Activated naive CD4-positive, alpha-beta T cell treated with anti-CD3 and anti-CD28 coated beads for 36 hours (primary cell): ENCODE results near the gene MAPKAPK2. TPM values are rescaled to one million over a fixed set of nuclear protein-coding genes. Genes with fewer than 3 reads are reported as not detected.

Experiments
- CTCF ChIA-PET: fragments of 350-600 bp; sonication (Branson Sonifier 250); formaldehyde crosslinking; loops from one replicate; lab custom pipeline; 2021; ENCODE audit warnings: antibody characterized with exemption; lab: Charles Lee
- DNase-seq: peaks from one replicate; pipeline ENCODE4 v3.0.0-alpha.2; 2020
- H3K27ac Mint-ChIP-seq: one replicate; pipeline ENCODE4 v1.8.0; 2021; ENCODE audit warnings: mild to moderate bottlenecking, mixed read lengths
- H3K27me3 Mint-ChIP-seq: one replicate; pipeline ENCODE4 v1.8.0; 2021; ENCODE audit warnings: low read depth, mixed read lengths
- H3K36me3 Mint-ChIP-seq: one replicate; pipeline ENCODE4 v1.8.0; 2021; ENCODE audit warnings: low read depth, mixed read lengths
- H3K4me1 Mint-ChIP-seq: one replicate; pipeline ENCODE4 v1.8.0; 2021; ENCODE audit warnings: low read depth, mixed read lengths
- H3K4me3 Mint-ChIP-seq: one replicate; pipeline ENCODE4 v1.8.0; 2021; ENCODE audit warnings: mild to moderate bottlenecking, moderate library complexity, mixed read lengths
- H3K9me3 Mint-ChIP-seq: one replicate; pipeline ENCODE4 v1.8.0; 2021; ENCODE audit warnings: mixed read lengths
- intact Hi-C: fragments of 100-400 bp; cut with micrococcal nuclease; formaldehyde crosslinking; loops from one replicate; pipeline ENCODE4 v1.15.1; 2023
- total RNA-seq, 2 experiments: library from RNA; stranded (reverse); gene quantifications; one replicate each; pipeline ENCODE4 v1.2.3, GENCODE V29; 2021

The MAPKAPK2 gene
- total RNA-seq, 2 experiments from 2014 or later, result 83.4 to 85.3 TPM

- CTCF ChIA-PET, result interaction anchor here (0.6 to 1.6 kb wide), 3 partner anchors 33 to 111 kb away, joined by 3 to 6 read pairs (median 3); no protein-coding TSS in a partner anchor
- Mint-ChIP-seq H3K27me3 (no peaks in the 10 kb centered on the region), H3K4me3 (no peak overlapping the region), H3K9me3 (no peaks in the 10 kb centered on the region), H3K4me1 (peaks cover 55% of the 10 kb centered on the region), H3K27ac (no peak overlapping the region), H3K36me3 (peaks cover 20% of the 10 kb centered on the region)
- DNase-seq, result no peak
- intact Hi-C loops, result no loop called here
Measured at GRCh38 chr1:206698011-206698410, 13.3 kb downstream of the MAPKAPK2 start.

GRCh38 chr1:206699000-206699586, 14.4 kb downstream of the MAPKAPK2 start:
- H3K27ac Mint-ChIP-seq, result no peak overlapping the region
- H3K36me3 Mint-ChIP-seq, result peaks cover 20% of the 10 kb centered on the region
- CTCF ChIA-PET, result interaction anchor here (1.6 kb wide), 1 partner anchor 110 kb away, joined by 6 read pairs; no protein-coding TSS in a partner anchor
- H3K4me3 Mint-ChIP-seq, result no peak overlapping the region
- no peak for DNase-seq
- no peaks in the 10 kb centered on the region for H3K9me3 Mint-ChIP-seq
- H3K27me3 Mint-ChIP-seq, result no peaks in the 10 kb centered on the region
- intact Hi-C loops, result no loop called here
- H3K4me1 Mint-ChIP-seq, result peaks cover 64% of the 10 kb centered on the region

GRCh38 chr1:206699626-206700025, 14.9 kb downstream of the MAPKAPK2 start:
- peaks cover 20% of the 10 kb centered on the region for H3K36me3 Mint-ChIP-seq
- DNase-seq, result no peak
- peaks cover 70% of the 10 kb centered on the region for H3K4me1 Mint-ChIP-seq
- no peak overlapping the region for H3K4me3 Mint-ChIP-seq
- no peak overlapping the region for H3K27ac Mint-ChIP-seq
- H3K9me3 Mint-ChIP-seq, result no peaks in the 10 kb centered on the region
- intact Hi-C loops, result loop anchor here (5.0 kb wide), 1 partner anchor 142 kb away; no protein-coding TSS in a partner anchor
- CTCF ChIA-PET, result interaction anchor here (0.6 to 2.0 kb wide), 2 partner anchors 22 to 27 kb away, joined by 3 to 5 read pairs; no protein-coding TSS in a partner anchor
- no peaks in the 10 kb centered on the region for H3K27me3 Mint-ChIP-seq

- Mint-ChIP-seq H3K4me3 (no peak overlapping the region), H3K4me1 (peaks cover 76% of the 10 kb centered on the region), H3K9me3 (no peaks in the 10 kb centered on the region), H3K27ac (no peak overlapping the region), H3K36me3 (peaks cover 18% of the 10 kb centered on the region), H3K27me3 (no peaks in the 10 kb centered on the region)
- CTCF ChIA-PET, result interaction anchor here (0.6 to 2.0 kb wide), 4 partner anchors 9 to 26 kb away, joined by 3 to 5 read pairs (median 3); no protein-coding TSS in a partner anchor
- intact Hi-C loops, result loop anchor here (5.0 kb wide), 1 partner anchor 143 kb away; no protein-coding TSS in a partner anchor
- no peak for DNase-seq
Measured at GRCh38 chr1:206700445-206701036, 15.8 kb downstream of the MAPKAPK2 start.

GRCh38 chr1:206702260-206702659, 17.6 kb downstream of the MAPKAPK2 start:
- Mint-ChIP-seq H3K27ac (no peak overlapping the region), H3K27me3 (no peaks in the 10 kb centered on the region), H3K4me3 (no peak overlapping the region), H3K9me3 (no peaks in the 10 kb centered on the region), H3K4me1 (peaks cover 81% of the 10 kb centered on the region), H3K36me3 (peaks cover 11% of the 10 kb centered on the region)
- intact Hi-C loops, result loop anchor here (2.0 to 5.0 kb wide), 4 partner anchors 15 to 145 kb away; no protein-coding TSS in a partner anchor
- CTCF ChIA-PET, result interaction anchor here (0.5 to 3.2 kb wide), 3 partner anchors 12 to 90 kb away, joined by 3 to 15 read pairs (median 4); no protein-coding TSS in a partner anchor
- DNase-seq, result no peak

GRCh38 chr1:206702803-206703202, 18.1 kb downstream of the MAPKAPK2 start:
- no peaks in the 10 kb centered on the region for H3K27me3 Mint-ChIP-seq
- peaks cover 81% of the 10 kb centered on the region for H3K4me1 Mint-ChIP-seq
- H3K27ac Mint-ChIP-seq, result no peak overlapping the region
- CTCF ChIA-PET, result interaction anchor here (0.5 to 4.7 kb wide), 6 partner anchors 10 to 90 kb away, joined by 3 to 23 read pairs (median 4); no protein-coding TSS in a partner anchor
- H3K9me3 Mint-ChIP-seq, result no peaks in the 10 kb centered on the region
- H3K36me3 Mint-ChIP-seq, result peaks cover 6% of the 10 kb centered on the region
- no peak overlapping the region for H3K4me3 Mint-ChIP-seq
- no peak for DNase-seq
- intact Hi-C loops, result loop anchor here (1.0 to 5.0 kb wide), 6 partner anchors 14 to 146 kb away; no protein-coding TSS in a partner anchor

- CTCF ChIA-PET, result interaction anchor here (1.0 to 4.7 kb wide), 5 partner anchors 11 to 241 kb away, joined by 3 to 23 read pairs (median 4); no protein-coding TSS in a partner anchor
- intact Hi-C loops, result loop anchor here (1.0 to 5.0 kb wide), 6 partner anchors 13 to 146 kb away; no protein-coding TSS in a partner anchor
- H3K27ac Mint-ChIP-seq, result peak overlapping the region; percentile 84
- peak; percentile 85 for DNase-seq
- no peaks in the 10 kb centered on the region for H3K27me3 Mint-ChIP-seq
- H3K4me1 Mint-ChIP-seq, result peaks cover 83% of the 10 kb centered on the region
- H3K36me3 Mint-ChIP-seq, result peaks cover 1% of the 10 kb centered on the region
- H3K9me3 Mint-ChIP-seq, result no peaks in the 10 kb centered on the region
- peak overlapping the region; percentile 40 for H3K4me3 Mint-ChIP-seq
Measured at GRCh38 chr1:206703661-206704060, 19.0 kb downstream of the MAPKAPK2 start.

- H3K9me3 Mint-ChIP-seq, result no peaks in the 10 kb centered on the region
- CTCF ChIA-PET, result interaction anchor here (1.0 to 4.7 kb wide), 3 partner anchors 14 to 242 kb away, joined by 3 to 23 read pairs (median 15); no protein-coding TSS in a partner anchor
- intact Hi-C loops, result loop anchor here (5.0 kb wide), 1 partner anchor 147 kb away; no protein-coding TSS in a partner anchor
- H3K36me3 Mint-ChIP-seq, result peaks cover 1% of the 10 kb centered on the region
- no peaks in the 10 kb centered on the region for H3K27me3 Mint-ChIP-seq
- peaks cover 84% of the 10 kb centered on the region for H3K4me1 Mint-ChIP-seq
- peak overlapping the region; percentile 40 for H3K4me3 Mint-ChIP-seq
- H3K27ac Mint-ChIP-seq, result peak overlapping the region; percentile 84
- peak; percentile 42 for DNase-seq
Measured at GRCh38 chr1:206704226-206704625, 19.5 kb downstream of the MAPKAPK2 start.

GRCh38 chr1:206705191-206705590, 20.5 kb downstream of the MAPKAPK2 start:
- CTCF ChIA-PET, result interaction anchor here (1.0 to 4.7 kb wide), 5 partner anchors 11 to 67 kb away, joined by 3 to 23 read pairs (median 4); partner anchors contain the start of gene IL10
- Mint-ChIP-seq H3K9me3 (no peaks in the 10 kb centered on the region), H3K4me1 (peaks cover 81% of the 10 kb centered on the region), H3K36me3 (peaks cover 1% of the 10 kb centered on the region), H3K4me3 (no peak overlapping the region), H3K27ac (no peak overlapping the region), H3K27me3 (no peaks in the 10 kb centered on the region)
- intact Hi-C loops, result no loop called here
- DNase-seq, result no peak

- intact Hi-C loops, result no loop called here
- Mint-ChIP-seq H3K4me1 (peaks cover 85% of the 10 kb centered on the region), H3K9me3 (no peaks in the 10 kb centered on the region), H3K27me3 (no peaks in the 10 kb centered on the region), H3K4me3 (no peak overlapping the region), H3K27ac (peak overlapping the region; percentile 71), H3K36me3 (peaks cover 1% of the 10 kb centered on the region)
- no peak for DNase-seq
- CTCF ChIA-PET, result interaction anchor here (0.6 to 4.7 kb wide), 8 partner anchors 11 to 228 kb away, joined by 3 to 23 read pairs (median 4); partner anchors contain the start of gene IL10
Measured at GRCh38 chr1:206705726-206706297, 21.1 kb downstream of the MAPKAPK2 start.

- no peaks in the 10 kb centered on the region for H3K27me3 Mint-ChIP-seq
- no peaks in the 10 kb centered on the region for H3K9me3 Mint-ChIP-seq
- peak; percentile 84 for DNase-seq
- H3K4me1 Mint-ChIP-seq, result peaks cover 84% of the 10 kb centered on the region
- CTCF ChIA-PET, result interaction anchor here (0.6 to 4.7 kb wide), 7 partner anchors 10 to 227 kb away, joined by 3 to 23 read pairs (median 4); partner anchors contain the start of gene IL10
- H3K27ac Mint-ChIP-seq, result peak overlapping the region; percentile 71
- H3K36me3 Mint-ChIP-seq, result no peaks in the 10 kb centered on the region
- H3K4me3 Mint-ChIP-seq, result no peak overlapping the region
- intact Hi-C loops, result no loop called here
Measured at GRCh38 chr1:206706298-206706791, 21.6 kb downstream of the MAPKAPK2 start.
